Measurements from ENCODE around the gene EPHA8.
A peak's percentile ranks its signal among the peaks of the same experiment; 100 is the strongest.

Gene EPHA8

DNA sequence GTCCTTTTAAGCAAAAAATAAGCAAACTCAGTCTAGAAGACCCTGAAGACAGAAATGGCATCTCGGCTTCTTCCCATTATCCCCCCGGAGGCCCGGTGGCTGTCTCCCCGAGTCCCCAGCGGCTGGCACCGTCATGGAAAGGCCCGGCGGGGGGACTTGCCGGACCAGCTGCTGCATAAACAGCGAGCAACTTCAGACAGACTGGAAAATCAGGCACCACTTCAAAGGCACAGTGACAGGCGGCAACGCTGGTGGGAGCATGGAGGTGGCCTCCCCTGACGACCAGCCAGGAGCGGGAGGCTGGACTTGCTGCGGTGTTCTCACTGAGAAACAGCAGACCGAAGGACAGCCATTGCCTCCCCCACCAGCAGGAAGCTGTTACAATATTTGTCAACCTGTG lies 54.8 kb downstream of the EPHA8 start:
- no peak for DNase-seq (ENCODE audit: low read depth)

- no peak for DNase-seq (ENCODE audit: low read depth)
Observed at GRCh38 chr1:22619252-22619651, 56.0 kb downstream of the EPHA8 start.

DNA sequence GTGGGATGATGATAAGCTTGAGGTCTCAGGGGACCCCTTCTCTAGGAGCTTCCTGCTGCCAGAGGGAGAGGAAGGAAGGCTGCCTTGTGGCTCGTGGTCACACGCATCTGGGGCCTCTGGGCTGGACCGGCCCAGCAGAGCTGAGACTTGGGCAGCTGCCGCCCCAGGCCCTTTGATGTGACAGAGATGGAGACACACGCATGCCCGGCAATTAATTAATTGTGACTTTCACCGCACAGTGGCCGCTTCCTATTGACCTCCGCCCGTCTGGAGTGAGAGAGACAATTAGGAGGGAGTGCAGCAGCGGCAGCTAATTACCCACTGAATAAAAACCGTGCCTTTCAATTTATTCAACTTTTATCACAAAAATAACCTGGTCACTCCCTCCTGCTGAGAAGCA lies 56.5 kb downstream of the EPHA8 start:
- DNase-seq (ENCODE audit: low read depth), result no peak

DNA sequence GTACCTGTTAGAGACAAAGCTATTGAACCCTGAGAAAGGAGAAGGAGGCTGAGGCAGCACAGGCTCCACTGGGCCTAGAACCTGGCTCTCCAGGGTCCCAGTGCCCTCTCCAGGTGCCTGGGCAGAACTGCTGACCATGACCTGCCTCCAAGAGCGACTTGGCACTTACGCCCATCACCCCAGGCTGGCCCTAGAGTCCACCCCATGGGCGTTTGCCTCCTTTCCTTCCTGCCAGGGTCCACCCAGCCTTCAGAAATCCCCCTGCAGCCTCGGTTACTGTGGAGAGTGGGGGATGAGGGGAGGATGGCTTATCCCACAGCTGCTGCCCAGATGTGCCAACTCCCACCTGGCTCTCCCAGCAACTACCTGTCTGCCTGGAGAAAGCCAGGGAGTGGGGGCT lies 58.5 kb downstream of the EPHA8 start:
- DNase-seq (ENCODE audit: low read depth), result no peak

DNA sequence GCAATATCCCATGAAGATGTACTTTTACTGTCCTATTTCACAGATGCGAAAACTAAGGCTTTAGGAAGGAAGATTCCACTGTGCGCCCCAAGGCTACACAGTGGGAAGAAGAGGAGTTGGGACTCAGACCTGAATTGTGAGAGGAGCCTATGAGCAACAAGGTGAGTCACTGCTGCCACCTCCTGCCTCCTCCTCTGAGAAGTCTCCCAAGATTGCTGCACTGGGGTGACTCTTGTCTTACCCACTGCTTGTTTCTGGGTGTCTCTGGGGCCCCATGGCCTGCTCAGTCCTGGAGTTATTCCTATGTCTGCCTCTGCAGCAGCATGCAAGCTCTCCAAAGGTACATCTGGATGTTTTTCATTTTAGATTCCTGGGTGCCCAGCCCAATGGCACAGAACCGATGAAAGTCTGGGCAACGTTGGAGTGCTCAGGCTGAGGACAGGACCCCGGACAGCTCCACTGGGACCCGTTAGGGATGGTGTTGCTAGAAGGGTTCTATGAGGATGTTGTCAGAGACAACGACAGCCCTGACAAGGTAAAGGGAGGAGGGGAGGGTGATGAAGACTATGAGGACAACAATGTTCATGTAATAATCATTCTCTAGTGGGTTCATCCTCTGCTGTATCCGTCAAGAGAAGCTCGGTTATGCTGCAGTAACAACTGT lies 62.1 kb downstream of the EPHA8 start:
- no peak for DNase-seq (ENCODE audit: low read depth)

DNA sequence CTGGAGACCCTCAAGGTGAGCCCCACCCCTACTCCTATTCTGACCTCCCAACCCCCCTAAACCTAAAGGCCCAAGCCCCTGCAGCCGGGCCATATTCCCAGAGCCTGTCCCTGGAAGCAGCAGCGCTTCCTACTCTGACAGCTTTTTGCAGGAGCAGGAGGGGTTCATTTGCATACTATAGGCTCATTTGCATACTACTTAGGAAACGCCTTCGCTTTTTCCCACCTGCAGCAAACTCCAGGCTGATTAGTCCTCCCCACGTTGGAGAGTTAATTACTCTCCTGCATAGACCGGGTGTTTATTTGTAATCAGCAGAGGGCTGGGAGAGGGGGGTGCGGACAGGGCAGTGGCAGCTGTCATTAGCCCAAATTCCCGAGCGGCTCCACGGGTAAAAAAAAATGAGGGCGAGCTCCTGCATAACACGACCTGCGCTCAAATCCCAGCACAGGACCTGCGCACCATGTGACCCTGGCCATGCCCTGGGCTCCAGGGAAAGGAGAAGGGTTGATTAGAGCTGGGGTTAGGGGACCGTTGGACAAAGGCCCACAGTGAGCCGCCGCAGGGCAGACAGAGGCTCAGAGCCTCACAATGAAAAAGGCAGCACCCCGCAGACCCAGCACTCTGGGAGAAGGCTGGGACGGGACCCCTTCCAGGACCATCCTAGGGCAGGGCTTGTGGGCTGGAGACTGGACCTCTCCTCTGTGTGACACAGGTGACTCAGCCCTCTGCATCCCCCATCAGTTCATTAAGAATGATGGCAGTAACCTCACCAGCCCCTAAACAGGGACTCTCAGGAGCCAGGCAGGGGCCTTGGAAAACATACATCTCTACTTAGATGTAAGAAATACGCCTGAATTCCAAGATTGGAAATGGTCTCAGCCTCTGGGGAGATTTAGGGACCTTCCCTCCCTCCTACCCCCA lies 63.2 kb downstream of the EPHA8 start:
- no peak for DNase-seq (ENCODE audit: low read depth)

- DNase-seq (ENCODE audit: low read depth), result no peak
Observed at GRCh38 chr1:22627331-22627730, 64.0 kb downstream of the EPHA8 start.

DNA sequence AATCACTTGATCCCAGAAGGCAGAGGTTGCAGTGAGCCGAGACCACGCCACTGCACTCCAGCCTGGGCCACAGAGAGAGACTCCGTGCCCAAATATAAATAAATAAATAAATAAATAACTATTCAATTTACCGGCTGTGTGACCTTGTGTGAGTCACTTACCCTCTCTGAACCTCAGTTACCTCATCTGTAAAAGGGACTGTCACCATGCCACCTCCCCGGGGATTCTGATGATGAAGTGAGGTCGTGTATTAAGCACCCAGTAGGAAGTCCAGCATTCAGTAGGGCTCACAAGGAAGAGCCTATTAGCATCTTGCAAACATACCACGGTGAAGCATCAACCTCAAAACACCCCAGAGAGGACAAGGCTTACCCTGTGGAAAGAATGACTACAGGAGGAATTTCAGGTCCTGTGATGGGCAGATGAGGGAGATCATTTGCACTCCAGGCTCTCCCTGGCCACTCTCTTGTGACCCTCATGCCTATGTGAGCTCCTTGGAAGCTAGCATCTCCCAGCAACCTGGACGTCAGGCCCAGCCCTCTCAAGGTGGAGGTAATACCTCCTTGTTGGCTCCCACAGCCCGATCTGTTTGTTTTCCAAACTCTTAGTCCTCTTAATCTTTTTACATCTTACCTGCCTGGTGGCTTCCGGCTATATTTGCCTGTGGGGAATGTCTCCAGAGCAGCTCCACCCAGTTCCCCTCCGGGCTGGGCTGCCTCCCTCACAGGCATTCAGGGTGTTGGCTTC lies 65.6 kb downstream of the EPHA8 start:
- no peak for DNase-seq (ENCODE audit: low read depth)

GRCh38 chr1:22629886-22630285 lies 66.6 kb downstream of the EPHA8 start:
- no peak for DNase-seq (ENCODE audit: low read depth)

GRCh38 chr1:22633697-22634463 lies 70.6 kb downstream of the EPHA8 start:
- no peak for DNase-seq (ENCODE audit: low read depth)

GRCh38 chr1:22635436-22635835 lies 72.1 kb downstream of the EPHA8 start:
- no peak for DNase-seq (ENCODE audit: low read depth)

DNA sequence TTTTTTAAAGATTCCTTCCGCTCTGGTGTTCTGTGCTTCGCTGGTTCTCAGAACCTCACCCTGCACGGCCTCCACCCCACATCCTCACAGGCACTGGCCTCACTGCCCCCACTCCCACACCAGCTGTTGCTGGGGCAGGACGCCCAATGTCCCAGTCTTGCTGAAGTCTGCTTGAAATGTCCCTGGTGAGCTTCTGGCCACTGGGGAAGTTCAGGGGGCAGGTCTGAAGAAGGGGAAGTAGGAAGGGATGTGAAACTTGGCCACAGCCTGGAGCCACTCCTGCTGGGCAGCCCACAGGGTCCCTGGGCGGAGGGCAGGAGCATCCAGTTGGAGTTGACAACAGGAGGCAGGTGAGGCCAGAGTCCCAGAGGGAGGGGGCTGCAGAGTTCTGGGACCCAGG lies 73.1 kb downstream of the EPHA8 start, which contains the start of gene C1QA:
TSS of gene C1QA (plus strand) at position 276 of the 400 bp plus-strand sequence. CDS start 989 bp downstream, outside the sequence.
- DNase-seq (ENCODE audit: low read depth), result no peak

- DNase-seq (ENCODE audit: low read depth), result no peak
Observed at GRCh38 chr1:22636927-22637326, 73.6 kb downstream of the EPHA8 start.

- no peak for DNase-seq (ENCODE audit: low read depth)
Observed at GRCh38 chr1:22637907-22638445, 74.7 kb downstream of the EPHA8 start.

GRCh38 chr1:22638476-22639234 lies 75.4 kb downstream of the EPHA8 start:
- DNase-seq (ENCODE audit: low read depth), result no peak

- DNase-seq (ENCODE audit: low read depth), result no peak
Observed at GRCh38 chr1:22639286-22639685, 76.0 kb downstream of the EPHA8 start.

DNA sequence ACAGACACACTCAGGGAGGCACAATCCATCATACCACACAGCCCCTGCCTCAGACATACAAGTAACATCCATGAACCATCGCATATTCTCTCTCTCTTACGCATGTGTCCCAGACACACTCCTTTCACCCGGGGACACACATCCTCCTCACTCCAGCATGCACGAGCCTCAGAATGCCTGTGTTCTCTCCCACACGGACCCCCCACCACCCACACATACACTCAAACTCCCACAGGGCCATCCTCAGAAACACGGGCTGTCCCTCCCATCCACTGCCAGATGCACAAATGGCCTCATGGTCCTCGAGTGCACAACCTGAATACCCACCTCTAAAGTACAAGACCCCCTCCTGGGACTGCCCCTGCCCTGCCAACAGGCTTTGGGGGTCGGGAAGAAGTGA lies 78.0 kb downstream of the EPHA8 start:
- DNase-seq (ENCODE audit: low read depth), result no peak

DNA sequence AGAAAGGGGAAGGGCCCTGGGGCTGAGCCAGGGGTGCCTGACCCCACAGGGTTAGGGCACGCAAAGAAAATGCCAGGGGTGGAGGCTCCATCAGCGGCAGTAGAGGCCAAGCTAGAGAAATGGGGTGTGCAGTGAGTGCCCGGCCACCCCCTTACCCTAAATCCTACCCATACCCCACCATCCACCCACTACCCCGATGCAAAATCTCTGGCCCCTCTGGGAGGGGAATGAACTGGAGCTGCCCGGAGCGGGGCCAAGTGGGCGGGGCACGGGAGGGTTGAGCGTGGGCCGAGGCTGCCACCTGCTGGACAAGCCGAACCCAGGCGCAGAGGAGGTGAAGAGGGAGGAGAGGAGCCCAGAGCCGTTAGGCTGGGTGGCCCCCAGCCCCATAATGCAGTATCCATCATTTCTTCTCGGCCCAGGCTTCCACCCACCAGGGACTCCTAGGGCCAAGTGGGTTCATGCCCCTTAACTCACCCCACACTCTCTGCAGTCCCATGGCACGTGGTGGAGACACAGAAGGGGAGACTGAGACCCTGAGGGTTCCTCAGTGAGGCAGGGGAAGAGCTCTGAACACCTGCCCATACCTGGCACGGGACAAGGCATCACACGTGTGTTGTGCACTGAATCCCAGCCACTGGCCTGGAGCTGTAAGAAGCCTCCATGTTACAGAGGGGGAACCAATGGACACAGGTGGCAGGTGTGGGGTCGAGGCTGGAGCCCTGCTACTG lies 78.8 kb downstream of the EPHA8 start:
- DNase-seq (ENCODE audit: low read depth), result peak; percentile 52

- DNase-seq (ENCODE audit: low read depth), result no peak
Observed at GRCh38 chr1:22643381-22643780, 80.1 kb downstream of the EPHA8 start, which contains the start of gene C1QC. TSS of gene C1QC (plus strand) at chr1:22643633. CDS start at chr1:22644024, 391 bp downstream.

GRCh38 chr1:22643928-22644327 lies 80.6 kb downstream of the EPHA8 start:
- no peak for DNase-seq (ENCODE audit: low read depth)
